ENCODE results near the gene NMNAT3. TPM values are rescaled to one million over a fixed set of nuclear protein-coding genes. Genes with fewer than 3 reads are reported as not detected.

Gene NMNAT3
- total RNA-seq, 4 donors from 2014 or later = 9.5 to 17.2 (median 12.8) TPM

GRCh38 chr3:139552632-139553365 is 125.0 kb downstream of the NMNAT3 start:
- in situ Hi-C loops (cut with MboI; ENCODE audit: low sequenced_read_pairs in 4 of 4) (loop anchor here in 1 of 4 donors (25.0 kb wide), 1 partner anchor 115 kb away; no protein-coding TSS in a partner anchor), intact Hi-C loops (cut with DNase I; ENCODE audit: low total_unique reads) (no loop called here)
- ATAC-seq = no peak

GRCh38 chr3:139548801-139549200 is 129.0 kb downstream of the NMNAT3 start:
- intact Hi-C loops (cut with DNase I; ENCODE audit: low total_unique reads) = no loop called here
- TF ChIP-seq POLR2A (IDR thresholded peaks at IDR 0.05) (no peak), CTCF (IDR thresholded peaks at IDR 0.05 in 4 of 5, conservative IDR thresholded peaks at IDR 0.05 in 1 of 5) (no peak)
- H3K36me3 ChIP-seq = no peaks in the 10 kb centered on the region
- no peaks in the 10 kb centered on the region for H3K27me3 ChIP-seq
- no peak for ATAC-seq
- in situ Hi-C loops (cut with MboI; ENCODE audit: low sequenced_read_pairs in 4 of 4) = no loop called here
- no peaks in the 10 kb centered on the region for H3K9me3 ChIP-seq
- peaks cover 0 to 3% of the 10 kb centered on the region in 2 donors for H3K4me1 ChIP-seq
- H3K27ac ChIP-seq = no peak overlapping the region
- no peak overlapping the region for H3K4me3 ChIP-seq
- no peak for DNase-seq

More at GRCh38 chr3:139552632-139553365, 125.0 kb downstream of the NMNAT3 start:
- Histone ChIP-seq H3K27me3 (no peaks in the 10 kb centered on the region), H3K27ac (no peak overlapping the region), H3K36me3 (no peaks in the 10 kb centered on the region), H3K4me1 (peaks cover 0 to 3% of the 10 kb centered on the region in 2 donors), H3K4me3 (no peak overlapping the region), H3K9me3 (no peaks in the 10 kb centered on the region)
- TF ChIP-seq CTCF (IDR thresholded peaks at IDR 0.05 in 4 of 5, conservative IDR thresholded peaks at IDR 0.05 in 1 of 5) (no peak), POLR2A (IDR thresholded peaks at IDR 0.05) (no peak)
- DNase-seq = no peak

- in situ Hi-C loops (cut with MboI; ENCODE audit: low sequenced_read_pairs in 4 of 4) = no loop called here
These were observed 130.1 kb downstream of the NMNAT3 start for GRCh38 chr3:139547666-139548065.

GRCh38 chr3:139546772-139547171 is 131.0 kb downstream of the NMNAT3 start:
- TF ChIP-seq POLR2A (IDR thresholded peaks at IDR 0.05) (no peak), CTCF (IDR thresholded peaks at IDR 0.05 in 4 of 5, conservative IDR thresholded peaks at IDR 0.05 in 1 of 5) (no peak)

More at GRCh38 chr3:139547666-139548065, 130.1 kb downstream of the NMNAT3 start:
- Histone ChIP-seq H3K9me3 (no peaks in the 10 kb centered on the region), H3K27ac (no peak overlapping the region), H3K4me1 (peaks cover 0 to under 1% of the 10 kb centered on the region in 2 donors), H3K4me3 (no peak overlapping the region), H3K27me3 (no peaks in the 10 kb centered on the region), H3K36me3 (no peaks in the 10 kb centered on the region)
- ATAC-seq = no peak
- TF ChIP-seq POLR2A (IDR thresholded peaks at IDR 0.05) (no peak), CTCF (IDR thresholded peaks at IDR 0.05 in 4 of 5, conservative IDR thresholded peaks at IDR 0.05 in 1 of 5) (no peak)
- no peak for DNase-seq
- intact Hi-C loops (cut with DNase I; ENCODE audit: low total_unique reads) = no loop called here

More at GRCh38 chr3:139546772-139547171, 131.0 kb downstream of the NMNAT3 start:
- Histone ChIP-seq H3K27ac (no peak overlapping the region), H3K27me3 (no peaks in the 10 kb centered on the region), H3K36me3 (no peaks in the 10 kb centered on the region), H3K4me3 (no peak overlapping the region), H3K4me1 (no peaks in the 10 kb centered on the region), H3K9me3 (no peaks in the 10 kb centered on the region)
- no peak for ATAC-seq
- intact Hi-C loops (cut with DNase I; ENCODE audit: low total_unique reads) = no loop called here
- no peak for DNase-seq
- in situ Hi-C loops (cut with MboI; ENCODE audit: low sequenced_read_pairs in 4 of 4) = no loop called here
